Measurements from ENCODE around the gene PCNT.
A peak's percentile ranks its signal among the peaks of the same experiment; 100 is the strongest.

The PCNT gene

DNA sequence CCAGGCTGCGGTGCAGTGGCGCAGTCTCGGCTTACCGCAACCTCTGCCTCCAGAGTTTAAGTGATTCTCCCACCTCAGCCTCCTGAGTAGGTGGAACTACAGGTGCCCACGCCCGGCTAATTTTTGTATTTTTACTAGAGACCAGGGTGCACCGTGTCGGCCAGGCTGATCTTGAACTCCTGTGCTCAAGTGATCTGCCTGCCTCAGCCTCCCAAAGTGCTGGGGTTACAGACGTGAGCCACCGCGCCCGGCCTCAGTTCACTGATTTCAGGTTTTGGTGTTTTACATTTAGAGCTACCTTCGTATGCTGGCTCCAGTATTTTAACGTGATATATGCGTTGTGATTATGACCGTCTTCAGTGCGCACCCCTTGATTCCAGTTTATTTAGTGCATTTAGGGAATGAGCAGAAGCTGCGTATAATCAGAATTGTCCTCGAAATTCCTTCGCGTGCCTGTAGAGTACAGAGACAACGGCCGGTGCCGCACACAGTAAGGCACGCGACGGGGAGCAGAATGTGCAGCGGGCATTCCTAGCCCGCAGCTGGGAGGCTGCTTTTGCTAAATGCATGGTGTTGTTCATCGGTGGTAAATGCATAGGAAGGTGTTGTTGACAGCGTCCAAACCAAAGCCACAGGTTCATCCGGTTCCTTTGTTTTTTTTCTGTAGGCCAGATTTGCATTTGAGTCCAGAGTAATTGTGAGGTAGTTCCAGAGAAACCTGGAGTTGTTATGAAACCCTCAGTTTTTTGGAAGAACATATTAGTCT lies 85.9 kb downstream of the PCNT start:
- no peak for DNase-seq (ENCODE audit: low spot score)

DNA sequence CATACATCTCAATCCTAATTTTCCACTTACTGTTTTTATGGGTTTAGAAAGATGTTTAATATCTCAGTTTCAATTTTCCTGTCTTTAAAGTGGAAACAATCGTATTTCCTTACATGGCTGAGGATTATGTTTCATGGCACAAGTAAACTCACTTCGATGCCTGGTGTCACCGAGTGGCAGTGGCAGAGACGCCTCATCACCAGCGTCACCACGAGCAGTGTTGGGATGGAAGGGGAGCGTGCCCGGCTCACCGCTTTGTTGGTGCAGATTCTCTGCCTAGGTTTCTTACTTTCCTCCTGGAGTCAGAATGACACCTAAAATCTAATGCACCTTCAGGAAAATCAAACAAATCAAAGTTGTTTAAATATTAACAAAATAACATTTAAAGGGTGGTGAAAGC lies 86.6 kb downstream of the PCNT start:
- no peak for DNase-seq (ENCODE audit: low spot score)

DNA sequence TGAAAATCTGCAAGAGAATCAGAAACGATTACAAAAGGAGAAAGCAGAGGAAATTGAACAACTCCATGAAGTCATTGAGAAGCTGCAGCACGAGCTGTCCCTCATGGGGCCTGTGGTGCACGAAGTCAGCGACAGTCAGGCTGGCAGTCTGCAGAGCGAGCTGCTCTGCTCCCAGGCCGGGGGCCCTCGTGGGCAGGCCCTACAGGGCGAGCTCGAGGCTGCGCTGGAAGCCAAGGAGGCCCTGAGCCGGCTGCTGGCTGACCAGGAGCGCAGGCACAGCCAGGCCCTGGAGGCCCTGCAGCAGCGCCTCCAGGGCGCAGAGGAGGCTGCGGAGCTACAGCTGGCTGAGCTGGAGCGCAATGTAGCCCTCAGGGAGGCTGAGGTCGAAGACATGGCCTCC lies 87.3 kb downstream of the PCNT start:
- DNase-seq (ENCODE audit: low spot score) = no peak

DNA sequence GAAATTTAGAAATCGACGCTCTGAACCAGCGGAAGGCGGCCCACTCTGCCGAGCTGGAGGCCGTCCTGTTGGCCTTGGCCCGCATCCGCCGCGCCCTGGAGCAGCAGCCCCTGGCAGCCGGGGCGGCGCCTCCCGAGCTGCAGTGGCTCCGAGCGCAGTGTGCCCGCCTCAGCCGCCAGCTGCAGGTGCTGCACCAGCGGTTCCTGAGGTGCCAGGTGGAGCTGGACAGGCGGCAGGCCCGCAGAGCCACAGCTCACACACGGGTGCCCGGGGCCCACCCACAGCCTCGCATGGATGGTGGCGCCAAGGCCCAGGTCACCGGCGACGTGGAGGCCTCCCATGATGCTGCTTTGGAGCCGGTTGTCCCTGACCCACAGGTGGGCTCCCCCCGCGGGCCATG lies 87.7 kb downstream of the PCNT start:
- no peak for DNase-seq (ENCODE audit: low spot score)

DNA sequence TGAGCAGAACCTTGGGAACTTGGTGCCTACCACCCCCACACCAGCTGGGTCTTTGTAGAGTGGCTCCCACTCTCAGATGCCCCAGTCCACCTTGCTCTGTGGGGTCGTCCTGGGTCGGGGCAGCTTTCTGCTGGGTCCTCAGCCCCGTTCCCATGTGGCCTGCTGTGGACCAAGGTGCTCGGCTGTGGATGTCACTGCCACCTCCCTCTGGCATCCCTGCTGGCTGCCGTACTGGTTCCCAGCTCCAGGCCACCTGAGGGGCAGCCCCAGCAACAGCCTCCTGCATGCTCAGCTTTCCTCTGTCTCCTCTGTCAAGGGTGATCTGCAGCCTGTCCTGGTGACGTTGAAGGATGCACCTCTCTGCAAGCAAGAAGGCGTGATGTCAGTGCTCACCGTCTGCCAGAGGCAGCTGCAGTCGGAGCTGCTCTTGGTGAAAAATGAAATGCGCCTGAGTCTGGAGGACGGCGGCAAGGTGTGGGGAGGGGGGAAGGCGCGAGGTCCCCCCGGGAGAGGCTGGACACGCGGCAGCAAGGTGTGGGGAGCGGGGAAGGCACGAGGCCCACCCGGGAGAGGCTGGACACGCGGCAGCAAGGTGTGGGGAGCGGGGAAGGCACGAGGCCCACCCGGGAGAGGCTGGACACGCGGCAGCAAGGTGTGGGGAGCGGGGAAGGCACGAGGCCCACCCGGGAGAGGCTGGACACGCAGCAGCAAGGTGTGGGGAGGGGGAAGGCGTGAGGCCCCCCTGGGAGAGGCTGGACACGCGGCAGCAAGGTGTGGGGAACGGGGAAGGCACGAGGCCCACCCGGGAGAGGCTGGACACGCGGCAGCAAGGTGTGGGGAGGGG lies 88.8 kb downstream of the PCNT start:
- DNase-seq (ENCODE audit: low spot score) = no peak

DNA sequence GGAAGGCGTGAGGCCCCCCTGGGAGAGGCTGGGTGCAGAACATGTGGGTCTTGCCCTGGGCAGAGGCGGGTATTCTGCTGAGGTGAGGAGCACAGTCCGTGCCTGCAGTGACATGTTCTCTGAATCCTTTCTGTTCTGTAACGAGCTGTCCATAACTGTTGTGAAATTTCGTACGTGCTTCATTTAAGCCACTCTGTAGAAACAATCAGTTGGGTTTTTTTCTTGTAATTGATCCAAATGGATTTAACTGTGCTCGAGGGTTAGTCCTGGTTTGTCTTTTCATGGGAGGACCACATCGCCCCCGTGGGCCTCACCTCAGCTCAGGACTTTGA lies 89.4 kb downstream of the PCNT start:
- DNase-seq (ENCODE audit: low spot score) = no peak

DNA sequence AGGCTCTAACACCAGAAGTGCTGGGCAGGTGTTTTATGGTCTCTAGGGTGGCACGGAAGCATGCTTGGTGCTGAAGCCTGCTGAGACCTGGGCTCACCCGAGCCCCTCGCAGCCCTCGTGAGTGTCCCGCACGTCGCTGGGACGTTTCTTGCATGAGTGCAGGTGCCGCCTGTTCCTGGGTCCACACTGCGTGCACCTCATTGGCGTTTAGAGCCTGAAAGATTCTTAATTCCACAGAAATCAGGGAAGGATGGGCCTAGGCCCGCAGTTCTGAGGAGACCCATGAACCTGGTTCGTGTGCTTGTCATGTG lies 91.0 kb downstream of the PCNT start:
- DNase-seq (ENCODE audit: low spot score) = no peak

DNA sequence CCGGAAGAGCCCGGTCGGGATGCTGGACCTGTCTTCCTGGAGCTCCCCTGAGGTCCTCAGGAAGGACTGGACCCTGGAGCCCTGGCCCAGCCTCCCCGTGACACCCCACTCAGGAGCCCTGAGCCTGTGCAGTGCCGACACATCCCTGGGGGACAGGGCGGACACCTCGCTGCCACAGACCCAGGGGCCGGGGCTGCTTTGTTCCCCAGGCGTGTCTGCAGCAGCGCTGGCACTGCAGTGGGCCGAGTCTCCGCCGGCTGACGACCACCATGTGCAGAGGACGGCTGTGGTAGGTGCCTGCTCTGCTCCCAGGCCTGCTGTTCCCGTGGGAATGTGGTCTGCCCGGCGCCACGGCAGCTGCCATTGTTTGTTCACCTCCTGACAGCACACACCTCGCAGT lies 92.6 kb downstream of the PCNT start:
- no peak for DNase-seq (ENCODE audit: low spot score)

DNA sequence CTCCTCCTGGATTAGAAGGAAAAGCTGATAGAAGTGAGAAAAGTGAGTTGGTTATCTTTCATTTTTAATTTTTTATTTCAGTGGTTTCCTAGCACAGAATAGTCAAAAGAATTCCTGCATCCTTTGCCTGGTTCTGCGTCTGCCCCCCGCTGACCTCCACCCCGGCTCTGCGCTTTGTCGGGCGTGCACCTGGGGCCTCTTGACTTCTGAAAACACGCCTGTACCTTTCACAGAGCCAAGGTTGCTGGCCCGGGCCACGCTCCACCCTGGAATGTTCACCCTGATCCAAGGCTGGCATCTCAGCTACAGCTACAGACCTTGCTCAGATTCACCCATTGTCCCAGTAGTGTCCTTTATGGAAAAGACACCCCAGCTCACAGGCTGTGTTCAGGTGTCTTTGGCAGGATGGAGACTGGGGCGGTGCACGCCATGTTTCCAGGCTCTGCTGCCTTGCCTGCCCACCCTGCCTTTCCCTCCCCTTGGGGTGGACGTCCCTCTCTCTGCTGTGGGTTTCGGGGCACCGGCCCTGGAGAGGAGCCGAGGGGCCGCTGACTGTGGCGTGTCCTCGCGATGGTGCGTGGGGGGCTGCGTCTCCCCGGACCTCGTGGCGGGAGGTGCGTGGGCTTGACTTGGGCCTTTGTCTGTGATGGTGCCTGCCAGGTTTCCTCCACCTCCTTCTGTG lies 94.5 kb downstream of the PCNT start:
- DNase-seq (ENCODE audit: low spot score) = no peak

DNA sequence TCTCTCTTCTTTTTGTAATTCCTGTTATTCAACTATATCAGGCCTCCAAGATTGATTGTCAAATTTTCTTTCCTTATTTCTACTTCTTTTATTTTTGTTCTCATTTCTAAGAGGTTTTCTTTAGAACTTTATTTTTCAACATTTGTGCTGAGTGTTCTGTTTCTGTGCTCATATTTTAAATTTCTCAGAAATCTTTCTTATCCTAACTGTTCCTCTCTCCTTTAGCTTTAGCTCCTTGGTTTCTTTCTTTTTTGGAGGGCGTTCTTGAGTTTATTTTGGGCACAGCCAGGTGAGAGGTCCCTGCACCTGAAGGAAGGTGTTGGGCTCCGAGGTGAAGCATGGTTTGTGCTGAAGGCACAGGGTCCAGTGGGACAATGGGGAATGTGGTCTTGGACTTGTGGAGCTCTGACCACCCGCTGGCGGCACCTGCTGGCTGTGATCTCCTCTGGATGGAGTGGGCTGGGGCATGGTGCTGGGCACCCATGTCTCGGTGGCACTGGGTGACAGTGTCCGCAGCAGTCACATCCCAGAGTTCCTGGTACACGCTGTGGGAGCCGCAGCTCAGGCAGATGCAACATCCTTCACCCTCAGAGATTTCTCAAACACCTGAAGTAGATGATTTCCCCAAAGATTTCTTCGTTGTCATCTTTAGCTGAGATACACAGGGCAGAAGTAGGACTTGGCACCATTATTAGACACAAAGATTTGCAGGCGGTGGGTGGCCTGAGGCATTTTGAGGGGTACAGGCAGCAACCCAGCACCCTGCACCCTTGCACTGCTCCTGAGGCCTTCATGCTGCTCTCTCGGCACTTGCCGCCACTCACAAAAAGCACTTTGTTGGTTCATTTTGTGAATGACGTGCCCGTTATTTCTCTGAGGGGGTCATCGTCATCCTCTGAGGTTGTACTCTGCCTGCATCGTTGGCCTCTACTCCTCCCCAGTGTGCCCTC lies 96.6 kb downstream of the PCNT start:
- no peak for DNase-seq (ENCODE audit: low spot score)

DNA sequence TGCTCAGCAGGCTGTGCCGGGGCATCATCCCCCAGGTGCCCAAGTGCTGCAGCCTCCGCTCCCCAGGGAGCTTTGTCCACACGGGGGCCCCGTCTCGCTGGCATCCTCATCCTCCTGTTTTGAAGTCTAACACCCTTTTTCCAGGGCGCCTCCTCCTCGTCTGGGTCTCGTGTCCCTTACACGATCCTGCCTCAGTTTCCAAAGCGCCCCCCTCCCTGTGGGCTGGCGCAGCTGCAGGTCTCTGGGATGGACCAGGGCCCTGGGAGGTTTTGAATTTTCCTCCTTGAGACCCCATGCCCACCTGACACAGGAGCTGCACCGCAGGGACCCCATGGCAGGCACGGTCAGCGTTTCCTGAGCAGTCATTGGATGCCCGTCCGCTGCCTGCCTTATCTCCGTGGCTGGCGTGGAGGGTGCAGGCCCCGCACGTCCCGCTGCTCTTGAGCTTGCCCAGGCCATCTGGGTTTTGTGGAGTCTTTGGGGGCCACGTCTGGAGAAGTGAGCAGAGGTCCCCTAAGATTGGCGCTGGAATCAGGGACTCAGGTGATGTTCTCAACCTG lies 97.3 kb downstream of the PCNT start:
- DNase-seq (ENCODE audit: low spot score) = no peak

DNA sequence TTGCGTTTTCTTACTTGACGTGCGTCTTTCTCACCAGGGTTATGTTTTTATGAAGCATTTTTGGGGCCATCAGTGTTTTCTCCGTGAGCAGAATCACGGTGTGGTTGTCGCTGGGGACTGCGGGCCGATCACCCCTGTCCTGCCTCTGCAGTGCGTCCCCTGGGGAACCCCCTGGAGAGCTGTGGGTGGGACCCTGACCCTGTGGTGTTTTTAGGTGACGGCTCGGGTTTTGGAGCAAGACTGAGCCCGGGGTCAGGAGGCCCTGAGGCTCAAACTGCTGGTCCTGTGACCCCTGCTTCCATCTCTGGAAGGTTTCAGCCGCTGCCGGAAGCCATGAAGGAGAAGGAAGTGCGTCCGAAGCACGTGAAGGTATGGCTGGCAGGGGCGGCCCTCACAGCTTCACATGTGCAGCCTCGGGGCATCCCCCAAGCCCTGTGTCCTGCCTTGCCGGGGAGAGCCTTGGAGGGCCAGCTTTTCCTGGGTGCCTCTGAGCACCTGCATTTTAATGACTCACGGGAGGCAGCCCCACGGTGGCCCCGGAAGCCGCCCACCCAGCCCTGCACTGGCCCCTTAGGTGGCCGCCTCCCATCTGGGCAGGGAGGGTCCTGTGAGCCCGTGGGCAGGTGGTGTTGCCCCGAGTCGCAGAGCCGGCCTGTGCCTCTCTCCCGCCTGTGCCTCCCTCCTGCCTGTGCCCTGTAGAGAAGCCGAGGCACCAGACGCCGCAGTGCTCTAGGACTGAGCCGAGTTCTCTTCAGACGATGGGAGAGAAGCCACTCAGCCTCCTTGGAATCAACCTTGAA lies 98.0 kb downstream of the PCNT start:
- DNase-seq (ENCODE audit: low spot score) = no peak

DNA sequence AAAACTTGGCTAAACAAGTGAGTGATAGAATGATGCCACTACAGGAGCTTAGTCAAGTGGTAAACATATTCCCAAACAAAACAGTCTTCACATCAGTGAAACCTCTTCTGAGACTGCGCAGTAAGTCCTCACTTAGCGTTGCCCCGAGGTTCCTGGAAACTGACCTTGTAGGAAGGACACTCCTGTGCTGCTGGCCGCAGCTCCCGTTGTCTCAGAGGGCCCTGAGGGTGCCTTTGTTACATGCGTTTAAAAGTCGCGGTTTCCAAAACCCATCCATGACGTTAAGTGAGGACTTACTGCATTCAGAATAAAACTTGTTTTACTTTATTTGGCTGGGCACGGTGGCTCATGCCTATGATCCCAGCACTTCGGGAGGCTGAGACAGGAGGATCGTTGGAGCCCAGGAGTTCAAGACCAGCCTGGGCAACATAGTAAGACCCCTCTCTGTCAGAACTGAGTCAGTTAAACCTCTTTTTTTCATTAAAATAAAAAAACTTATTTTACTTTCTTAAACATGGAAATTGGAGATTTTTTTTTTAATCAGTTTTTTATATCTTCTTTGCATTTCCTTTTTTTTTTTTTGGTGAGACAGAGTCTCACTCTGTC lies 98.8 kb downstream of the PCNT start:
- DNase-seq (ENCODE audit: low spot score) = no peak

DNA sequence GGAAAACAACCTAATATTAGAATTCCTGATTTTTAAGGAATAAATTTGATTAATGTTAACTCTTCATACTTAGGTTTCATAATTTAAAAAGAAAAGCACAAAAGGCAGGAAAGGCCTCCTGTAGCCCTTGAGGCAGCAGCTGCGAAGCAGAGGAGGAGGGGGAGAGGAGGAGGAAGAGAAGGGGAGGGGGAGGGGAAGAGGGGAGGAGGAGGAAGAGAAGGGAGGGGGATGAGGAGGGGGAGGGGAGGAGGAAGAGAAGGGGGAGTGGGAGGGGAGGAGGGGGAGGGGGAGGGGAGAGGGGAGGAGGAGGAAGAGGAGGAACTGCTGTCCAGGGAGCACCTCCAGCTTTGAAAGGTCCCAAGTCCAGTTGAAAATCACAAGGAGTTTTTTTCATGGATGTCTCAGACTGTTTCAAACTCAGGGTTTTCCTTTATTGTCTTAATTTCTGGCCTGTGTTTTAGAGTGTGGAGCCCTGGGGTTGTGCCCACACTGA lies 99.6 kb downstream of the PCNT start:
- DNase-seq (ENCODE audit: low spot score) = peak; percentile 40

DNA sequence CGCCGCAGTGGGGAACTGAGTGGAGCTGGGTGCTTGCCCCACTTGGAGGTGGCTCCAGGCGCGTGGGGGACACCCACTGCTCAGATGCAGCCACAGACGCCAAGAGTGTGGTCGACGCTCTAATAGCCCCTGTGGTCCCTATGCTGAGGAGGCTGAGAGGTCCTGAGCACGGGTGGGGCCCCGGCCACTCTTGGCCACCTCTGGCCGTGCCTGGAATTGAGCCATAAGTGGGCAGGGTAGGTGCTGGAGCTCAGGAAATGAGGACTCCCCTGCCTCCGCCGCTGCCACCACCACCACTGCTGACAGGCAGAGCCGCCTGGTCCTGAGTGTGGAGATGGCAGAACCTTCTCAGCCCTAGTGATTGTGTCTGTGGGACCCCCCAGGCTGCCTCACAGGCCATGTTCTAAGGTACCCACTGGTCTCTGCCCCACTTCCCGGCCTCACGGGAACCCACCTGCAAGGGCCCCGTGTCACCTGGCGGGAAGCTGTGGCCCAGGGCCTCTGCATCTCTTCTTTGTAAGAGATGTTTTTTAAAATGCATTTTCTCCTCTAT lies 100.2 kb downstream of the PCNT start:
- DNase-seq (ENCODE audit: low spot score) = peak; percentile 11

DNA sequence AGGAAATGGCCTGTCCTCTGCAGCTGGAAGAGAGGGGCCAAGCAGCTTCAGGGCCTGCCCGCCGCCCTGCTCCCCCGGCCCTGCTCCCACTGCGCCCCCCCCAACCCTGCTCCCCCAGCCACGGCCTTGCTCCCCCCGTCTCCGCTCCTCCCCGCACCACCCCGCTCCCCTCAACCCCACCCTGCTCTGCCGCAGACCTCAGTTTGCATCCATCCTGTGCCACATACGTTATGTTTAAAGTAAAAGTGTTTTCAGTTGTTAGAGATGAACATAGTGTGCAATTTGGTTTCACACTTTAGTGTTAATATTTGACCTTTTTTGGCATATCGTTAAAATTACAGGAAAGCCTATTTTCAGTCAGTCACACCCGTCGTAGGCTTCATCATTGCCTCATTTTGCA lies 100.7 kb downstream of the PCNT start:
- peak; percentile 35 for DNase-seq (ENCODE audit: low spot score)

DNA sequence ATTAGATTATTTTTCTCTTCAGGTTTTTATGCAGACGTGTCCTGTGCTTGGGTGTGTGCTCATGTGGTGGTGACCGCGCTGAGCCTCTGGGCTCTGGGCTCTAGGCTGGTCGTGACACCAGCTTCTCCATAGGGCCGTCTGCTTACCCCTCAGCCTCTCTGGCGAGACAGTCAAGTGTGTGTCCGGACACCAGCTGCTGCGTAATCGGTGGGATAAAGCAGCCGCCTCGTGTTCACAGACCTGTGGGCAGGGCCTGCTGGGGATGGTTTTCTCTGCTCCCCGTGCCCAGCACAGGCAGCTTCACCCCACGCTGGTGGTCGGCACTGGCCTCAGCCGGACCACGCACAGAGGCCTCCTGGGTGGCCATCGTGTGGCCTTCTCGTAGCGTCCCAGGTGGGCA lies 101.1 kb downstream of the PCNT start:
- DNase-seq (ENCODE audit: low spot score) = no peak

DNA sequence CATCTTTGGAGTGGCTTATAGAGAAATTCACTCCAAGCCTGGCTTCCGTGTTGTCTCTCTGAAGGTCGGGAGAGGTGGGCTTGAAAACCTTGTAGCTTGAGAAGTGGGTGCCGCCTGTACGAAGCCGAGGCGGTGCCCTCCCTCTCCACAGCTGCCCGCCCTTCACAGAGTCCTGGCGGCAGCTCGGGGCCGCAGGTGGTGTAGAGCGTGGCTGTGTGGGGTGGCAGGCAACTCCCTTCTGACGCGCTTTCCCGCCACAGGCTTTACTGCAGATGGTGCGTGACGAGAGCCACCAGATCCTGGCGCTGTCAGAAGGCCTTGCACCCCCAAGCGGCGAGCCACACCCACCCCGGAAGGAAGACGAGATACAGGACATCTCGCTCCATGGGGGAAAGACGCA lies 101.6 kb downstream of the PCNT start:
- peak; percentile 34 for DNase-seq (ENCODE audit: low spot score)

DNA sequence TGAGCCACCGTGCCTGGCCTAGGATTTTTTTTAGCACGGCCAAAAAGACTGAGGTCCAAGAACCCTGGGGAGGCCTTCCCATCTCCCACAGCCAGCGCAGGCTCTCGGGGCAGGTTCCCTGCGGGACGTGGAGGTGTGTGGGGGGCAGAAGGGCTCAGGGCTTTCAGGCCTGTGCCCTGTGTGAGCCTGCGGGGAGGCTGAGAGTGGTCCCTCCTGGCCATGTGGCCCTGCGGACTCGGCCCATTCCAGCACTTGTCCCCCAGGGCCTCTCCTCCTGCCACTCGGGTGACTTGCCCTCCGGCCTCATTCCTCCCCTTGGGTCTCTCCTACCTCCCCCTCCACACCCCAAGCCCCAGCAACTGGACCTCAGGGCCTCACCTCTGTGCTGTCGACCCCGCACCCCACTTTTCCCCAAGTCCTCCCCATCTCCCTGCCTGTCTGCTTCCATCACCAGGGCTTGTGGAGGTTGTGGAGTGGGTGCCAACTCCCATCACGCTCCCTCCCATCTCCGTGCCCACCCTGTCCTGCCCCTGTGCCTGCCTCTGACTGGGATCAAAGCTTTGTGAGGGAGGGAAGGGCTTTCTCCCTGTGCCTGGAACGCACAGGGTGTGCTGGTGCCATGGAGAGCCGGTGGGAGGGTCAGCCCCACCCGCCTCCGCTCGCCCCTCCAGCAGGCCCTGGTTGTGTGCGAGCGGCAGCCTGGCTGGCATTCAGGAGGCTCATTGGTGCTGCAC lies 102.5 kb downstream of the PCNT start:
- no peak for DNase-seq (ENCODE audit: low spot score)

Data from CD4-positive, alpha-beta T cell treated with Interleukin-6 at 100 ng/mL for 8 hours (primary cell).